Endothelial cell of umbilical vein (primary cell): ENCODE results near the gene PTGDS.

Experiments
- FOS ChIP-seq: IDR thresholded peaks from 2 replicates; pipeline ENCODE4 v1.6.1; 2011; ENCODE audit warnings: mild to moderate bottlenecking, low read length, moderate library complexity, borderline replicate concordance; ENCODE audit not compliant: insufficient read depth
- POLR2A ChIP-seq: IDR thresholded peaks from 2 replicates; pipeline ENCODE4 v1.6.1; 2012; ENCODE audit warnings: low read depth, mild to moderate bottlenecking, control low read depth, low read length
- TF ChIP-seq, protein P1 (sequence below), 2 donors: IDR thresholded peaks; 1 replicate in 1 of 2; 2 replicates in 1 of 2; pipeline ENCODE4 v1.5.1; 2011; ENCODE audit warnings: low read length in 2 of 2, mild to moderate bottlenecking in 2 of 2, moderate library complexity in 2 of 2, control low read depth in 1 of 2, inconsistent platforms in 1 of 2, low read depth in 1 of 2; ENCODE audit not compliant: insufficient read depth in 1 of 2; ENCODE audit errors: extremely low read depth in 1 of 2

DNA sequence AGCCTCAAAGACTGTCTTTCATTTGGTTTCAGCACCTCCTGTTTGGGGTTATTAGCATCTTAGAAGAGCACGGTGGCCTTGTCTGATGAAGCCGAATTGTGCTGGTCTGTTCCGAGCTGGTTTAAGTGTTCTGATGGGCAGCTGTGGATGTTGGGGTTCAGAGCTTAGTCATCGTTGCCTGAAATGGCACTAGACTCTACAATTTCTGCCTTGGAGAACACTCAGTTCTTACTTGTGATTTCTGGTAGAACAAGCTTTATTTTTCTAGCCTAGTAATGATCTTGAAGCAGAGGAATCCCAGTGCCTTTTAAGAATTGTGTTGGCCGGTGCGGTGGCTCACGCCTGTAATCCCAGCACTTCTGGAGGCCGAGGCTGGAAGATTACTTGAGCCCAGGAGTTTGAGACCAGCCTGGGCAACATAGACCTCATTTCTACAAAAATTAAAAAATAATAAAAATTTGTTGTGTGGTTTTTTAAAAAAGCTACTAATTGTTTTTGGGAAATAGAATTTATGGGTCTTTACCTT lies 40.6 kb upstream of the PTGDS start:
- TF ChIP-seq POLR2A (no peak), FOS (no peak)
- TF ChIP-seq, protein P1, sequence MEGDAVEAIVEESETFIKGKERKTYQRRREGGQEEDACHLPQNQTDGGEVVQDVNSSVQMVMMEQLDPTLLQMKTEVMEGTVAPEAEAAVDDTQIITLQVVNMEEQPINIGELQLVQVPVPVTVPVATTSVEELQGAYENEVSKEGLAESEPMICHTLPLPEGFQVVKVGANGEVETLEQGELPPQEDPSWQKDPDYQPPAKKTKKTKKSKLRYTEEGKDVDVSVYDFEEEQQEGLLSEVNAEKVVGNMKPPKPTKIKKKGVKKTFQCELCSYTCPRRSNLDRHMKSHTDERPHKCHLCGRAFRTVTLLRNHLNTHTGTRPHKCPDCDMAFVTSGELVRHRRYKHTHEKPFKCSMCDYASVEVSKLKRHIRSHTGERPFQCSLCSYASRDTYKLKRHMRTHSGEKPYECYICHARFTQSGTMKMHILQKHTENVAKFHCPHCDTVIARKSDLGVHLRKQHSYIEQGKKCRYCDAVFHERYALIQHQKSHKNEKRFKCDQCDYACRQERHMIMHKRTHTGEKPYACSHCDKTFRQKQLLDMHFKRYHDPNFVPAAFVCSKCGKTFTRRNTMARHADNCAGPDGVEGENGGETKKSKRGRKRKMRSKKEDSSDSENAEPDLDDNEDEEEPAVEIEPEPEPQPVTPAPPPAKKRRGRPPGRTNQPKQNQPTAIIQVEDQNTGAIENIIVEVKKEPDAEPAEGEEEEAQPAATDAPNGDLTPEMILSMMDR (IDR thresholded peaks at IDR 0.05; ENCODE audit: extremely low read depth in 1 of 2, insufficient read depth in 1 of 2, low read depth in 1 of 2, low read length in 2 of 2): no peak
